ES-I3 (cell line): Measurements from ENCODE around the gene FER1L5.
A peak's percentile ranks its signal among the peaks of the same experiment; 100 is the strongest.

Source experiments
- H3K36me3 ChIP-seq: 2 replicates; pipeline ENCODE4 v1.6.1; 2013; ENCODE audit warnings: mild to moderate bottlenecking, low read length, control low read depth, moderate library complexity; ENCODE audit not compliant: insufficient read depth
- H3K4me1 ChIP-seq: 2 replicates; pipeline ENCODE4 v1.6.1; 2013; ENCODE audit warnings: mild to moderate bottlenecking, control low read depth, low read length; ENCODE audit not compliant: insufficient read depth
- H3K9ac ChIP-seq: 2 replicates; pipeline ENCODE4 v1.6.1; 2013; ENCODE audit warnings: low read depth, mild to moderate bottlenecking, low read length, moderate library complexity
- H3K9me3 ChIP-seq: 2 replicates; pipeline ENCODE4 v1.6.1; 2013; ENCODE audit warnings: mild to moderate bottlenecking, low read length, moderate library complexity; ENCODE audit not compliant: control insufficient read depth, insufficient read depth

FER1L5 gene

DNA sequence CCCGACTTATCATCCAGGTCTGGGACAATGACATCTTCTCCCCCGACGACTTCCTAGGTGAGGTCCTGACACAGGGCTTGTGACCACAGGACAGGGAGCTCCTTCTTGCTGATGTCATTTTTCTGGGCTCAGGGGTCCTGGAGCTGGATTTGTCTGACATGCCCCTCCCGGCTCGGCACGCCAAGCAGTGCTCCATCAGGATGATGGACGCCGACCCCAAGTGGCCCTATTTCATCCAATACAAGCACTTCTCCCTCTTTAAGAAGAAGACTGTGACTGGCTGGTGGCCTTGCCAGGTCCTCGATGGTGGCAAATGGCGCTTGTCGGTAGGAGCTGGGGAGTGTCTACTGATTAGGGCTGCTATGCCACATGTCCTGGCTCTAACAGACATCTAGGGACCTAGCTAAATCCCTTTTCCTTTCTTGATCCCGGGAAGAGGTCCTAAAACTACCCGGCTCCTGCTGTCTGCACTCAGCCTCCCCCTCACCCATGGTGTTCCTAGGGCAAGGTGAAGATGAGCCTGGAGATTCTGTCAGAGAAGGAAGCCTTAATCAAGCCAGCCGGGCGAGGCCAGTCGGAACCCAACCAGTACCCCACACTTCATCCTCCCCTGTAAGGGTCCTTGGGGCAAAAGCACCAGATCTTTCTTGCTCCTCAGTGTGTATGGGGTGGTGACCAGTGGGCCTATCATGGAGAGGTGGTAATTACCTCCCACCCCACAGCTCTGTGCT, 60.6 kb downstream of the FER1L5 start:
- Histone ChIP-seq H3K9me3 (no peaks in the 10 kb centered on the region), H3K36me3 (peaks cover 18% of the 10 kb centered on the region), H3K4me1 (no peaks in the 10 kb centered on the region), H3K9ac (no peak overlapping the region)

DNA sequence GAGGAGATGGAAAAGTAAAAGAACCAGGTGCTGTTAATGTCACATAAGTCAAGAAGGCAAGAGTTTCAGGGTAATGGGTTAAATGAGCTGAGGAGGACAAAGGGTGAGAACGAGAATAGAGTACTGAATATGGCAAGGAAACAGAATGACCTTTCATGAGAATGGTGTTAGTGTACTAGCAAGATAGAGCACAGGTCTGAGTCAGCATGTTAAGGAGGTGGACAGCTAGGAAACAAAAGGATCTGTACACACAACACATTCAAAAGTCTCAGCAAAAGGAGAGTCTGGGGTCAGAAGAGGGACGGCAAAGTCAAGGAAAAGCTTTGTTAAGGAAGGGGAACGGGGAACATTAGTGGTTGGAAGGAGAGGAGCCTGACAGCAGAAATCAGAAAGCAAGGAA, 68.4 kb downstream of the FER1L5 start:
- no peaks in the 10 kb centered on the region for H3K4me1 ChIP-seq
- peaks cover 34% of the 10 kb centered on the region for H3K36me3 ChIP-seq
- no peak overlapping the region for H3K9ac ChIP-seq
- H3K9me3 ChIP-seq: no peaks in the 10 kb centered on the region

DNA sequence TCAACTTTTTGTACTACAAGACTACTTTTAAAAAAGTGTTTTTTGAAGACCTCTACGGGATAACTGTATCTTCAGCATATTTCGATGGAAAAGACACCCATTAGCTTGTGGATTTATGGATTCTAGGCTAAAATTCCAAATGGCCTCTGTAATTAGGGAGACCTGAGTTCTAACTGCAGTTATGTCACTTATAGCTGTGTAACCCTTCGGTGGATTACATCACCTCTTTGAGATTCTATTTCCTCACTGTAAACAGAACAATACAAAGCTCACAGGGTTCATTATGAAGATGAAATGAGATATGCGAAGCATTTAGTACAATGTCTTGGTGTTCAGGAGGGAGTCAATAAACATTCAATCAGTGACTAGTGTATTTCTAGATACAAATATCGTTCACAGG, 73.1 kb downstream of the FER1L5 start:
- no peaks in the 10 kb centered on the region for H3K4me1 ChIP-seq
- peaks cover 2% of the 10 kb centered on the region; the same call in 1 of the 2 replicates for H3K9me3 ChIP-seq
- H3K9ac ChIP-seq: no peak overlapping the region
- H3K36me3 ChIP-seq: peaks cover 15% of the 10 kb centered on the region

DNA sequence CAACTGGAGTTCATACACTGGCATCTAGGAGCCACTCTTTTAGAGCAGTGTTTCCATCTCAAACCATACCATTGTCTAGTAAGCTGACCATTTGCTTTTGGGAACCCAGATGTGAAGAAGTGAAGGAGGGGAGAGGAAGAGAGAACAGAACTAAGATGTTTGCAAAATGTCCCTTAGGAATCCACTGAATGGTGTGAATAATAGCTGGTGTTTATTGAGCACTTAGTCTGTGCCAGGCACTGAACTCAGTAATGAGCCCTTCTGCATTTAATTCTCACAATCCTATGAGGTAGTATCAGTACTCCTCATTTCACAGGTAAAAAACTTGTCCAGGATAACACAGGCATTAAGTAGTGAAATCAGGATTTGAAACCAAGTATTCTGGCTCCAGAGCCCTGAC, 73.8 kb downstream of the FER1L5 start:
- H3K9ac ChIP-seq: no peak overlapping the region
- peaks cover 2% of the 10 kb centered on the region; the same call in 1 of the 2 replicates for H3K9me3 ChIP-seq
- H3K36me3 ChIP-seq: peaks cover 9% of the 10 kb centered on the region
- H3K4me1 ChIP-seq: no peaks in the 10 kb centered on the region

DNA sequence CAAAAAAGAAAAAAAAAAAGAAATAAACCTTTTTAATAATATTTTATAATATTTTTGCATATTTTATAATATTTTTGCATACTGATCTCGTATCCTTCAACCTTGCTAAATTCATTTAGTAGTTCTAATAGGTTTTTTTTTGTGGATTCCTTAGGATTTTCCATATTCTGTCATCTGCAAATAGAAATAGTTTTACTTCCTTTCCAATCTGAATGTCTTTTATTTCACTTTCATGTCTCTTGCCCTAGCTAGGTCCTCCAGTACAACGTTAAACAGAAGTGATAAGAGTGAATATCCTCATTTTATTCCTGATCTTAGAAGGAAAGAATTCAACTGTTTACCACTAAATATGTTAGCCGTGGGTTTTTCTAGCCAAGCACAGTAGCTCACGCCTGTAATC, 83.6 kb downstream of the FER1L5 start:
- Histone ChIP-seq H3K9ac (no peak overlapping the region), H3K9me3 (no peaks in the 10 kb centered on the region), H3K36me3 (peaks cover 9% of the 10 kb centered on the region), H3K4me1 (no peaks in the 10 kb centered on the region)

GRCh38 chr2:96727431-96727830, 84.9 kb downstream of the FER1L5 start:
- Histone ChIP-seq H3K4me1 (no peaks in the 10 kb centered on the region), H3K9ac (no peak overlapping the region), H3K9me3 (no peaks in the 10 kb centered on the region), H3K36me3 (peaks cover 9% of the 10 kb centered on the region)

DNA sequence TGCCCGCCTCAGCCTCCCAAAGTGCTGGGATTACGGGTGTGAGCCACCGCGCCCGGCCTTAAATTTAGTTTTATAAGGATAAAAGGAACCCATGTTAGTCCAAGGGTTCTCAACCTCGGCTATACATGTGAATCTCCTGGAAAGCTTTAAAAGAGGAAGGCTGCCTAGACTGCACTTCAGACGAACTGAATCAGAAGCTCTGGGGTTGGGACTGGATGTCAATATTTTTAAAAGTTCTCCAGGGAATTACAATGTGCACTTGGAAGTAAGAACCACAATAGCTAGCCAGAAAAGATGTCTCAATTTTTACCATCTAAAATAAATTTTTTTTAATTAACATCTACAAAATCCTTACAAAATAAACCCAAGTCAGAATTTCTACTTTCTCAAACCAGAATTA, 87.2 kb downstream of the FER1L5 start:
- peaks cover 19% of the 10 kb centered on the region for H3K36me3 ChIP-seq

GRCh38 chr2:96730212-96730611, 87.6 kb downstream of the FER1L5 start:
- Histone ChIP-seq H3K9ac (no peak overlapping the region), H3K36me3 (peaks cover 19% of the 10 kb centered on the region), H3K9me3 (no peaks in the 10 kb centered on the region), H3K4me1 (no peaks in the 10 kb centered on the region)

More for the DNA sequence above, 87.2 kb downstream of the FER1L5 start:
- Histone ChIP-seq H3K9me3 (no peaks in the 10 kb centered on the region), H3K4me1 (no peaks in the 10 kb centered on the region), H3K9ac (no peak overlapping the region)

- Histone ChIP-seq H3K4me1 (no peaks in the 10 kb centered on the region), H3K9ac (no peak overlapping the region), H3K9me3 (no peaks in the 10 kb centered on the region), H3K36me3 (peaks cover 17% of the 10 kb centered on the region)
Measured at GRCh38 chr2:96733931-96734330, 91.4 kb downstream of the FER1L5 start.

DNA sequence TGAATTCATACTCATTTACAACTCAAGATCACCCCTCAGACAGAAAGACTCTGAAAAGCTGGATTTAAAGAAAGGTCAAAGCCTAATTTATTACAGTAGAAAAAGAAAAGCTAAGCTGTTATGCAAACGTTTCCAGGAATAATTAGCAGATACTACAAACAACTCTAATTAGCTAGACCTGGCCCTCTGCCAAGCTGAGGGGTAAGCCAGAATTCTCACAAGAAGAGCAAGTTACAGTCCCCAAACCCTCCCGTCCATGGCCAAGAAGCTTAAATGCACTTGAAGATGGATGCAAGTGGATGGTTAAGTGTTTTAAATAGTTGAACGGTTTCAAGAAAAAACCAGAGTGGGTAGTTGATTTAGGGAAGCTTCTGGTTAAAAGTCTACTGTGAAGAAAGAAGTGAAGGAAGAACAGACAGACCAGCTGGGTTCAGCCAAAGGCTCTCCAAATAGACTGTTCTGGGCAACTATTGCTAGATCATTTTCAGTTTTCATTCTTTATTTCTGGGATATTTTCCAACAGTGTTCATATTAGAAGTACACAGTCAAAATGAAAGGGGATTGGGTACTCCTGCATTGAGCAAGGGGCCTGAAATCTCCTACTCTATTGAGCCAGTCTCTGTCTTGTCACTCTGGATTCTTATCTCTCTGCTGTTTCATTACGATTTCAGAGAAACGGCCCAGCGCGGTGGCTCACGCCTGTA, 92.5 kb downstream of the FER1L5 start:
- Histone ChIP-seq H3K4me1 (no peaks in the 10 kb centered on the region), H3K9ac (no peak overlapping the region), H3K36me3 (peaks cover 17% of the 10 kb centered on the region), H3K9me3 (no peaks in the 10 kb centered on the region)

DNA sequence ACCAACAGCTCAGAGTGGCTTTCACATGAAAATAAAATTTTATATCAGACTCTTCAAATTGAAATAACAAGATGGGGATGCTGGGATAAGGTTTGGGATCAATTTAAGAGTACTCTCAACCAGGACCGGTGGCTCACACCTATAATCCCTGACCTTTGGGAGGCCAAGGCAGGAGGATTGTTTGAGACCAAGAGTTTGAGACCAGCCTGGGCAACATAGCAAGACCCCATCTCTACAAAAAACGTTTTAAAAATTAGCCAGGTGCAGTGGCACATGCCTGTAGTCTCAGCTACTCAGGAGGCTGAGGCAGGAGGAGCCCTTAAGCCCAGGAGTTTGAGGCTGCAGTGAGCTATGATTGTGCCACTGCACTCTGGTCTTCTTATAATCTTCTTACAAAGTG, 94.7 kb downstream of the FER1L5 start:
- no peak overlapping the region for H3K9ac ChIP-seq
- no peaks in the 10 kb centered on the region for H3K9me3 ChIP-seq
- H3K36me3 ChIP-seq: peaks cover 17% of the 10 kb centered on the region
- H3K4me1 ChIP-seq: no peaks in the 10 kb centered on the region

- no peaks in the 10 kb centered on the region for H3K9me3 ChIP-seq
- H3K9ac ChIP-seq: no peak overlapping the region
- H3K4me1 ChIP-seq: no peaks in the 10 kb centered on the region
- peaks cover 17% of the 10 kb centered on the region for H3K36me3 ChIP-seq
Measured at GRCh38 chr2:96737831-96738230, 95.3 kb downstream of the FER1L5 start.

GRCh38 chr2:96739076-96739632, 96.6 kb downstream of the FER1L5 start:
- H3K36me3 ChIP-seq: peaks cover 6% of the 10 kb centered on the region
- H3K4me1 ChIP-seq: no peaks in the 10 kb centered on the region
- no peaks in the 10 kb centered on the region for H3K9me3 ChIP-seq
- peak overlapping the region; percentile 89 for H3K9ac ChIP-seq

DNA sequence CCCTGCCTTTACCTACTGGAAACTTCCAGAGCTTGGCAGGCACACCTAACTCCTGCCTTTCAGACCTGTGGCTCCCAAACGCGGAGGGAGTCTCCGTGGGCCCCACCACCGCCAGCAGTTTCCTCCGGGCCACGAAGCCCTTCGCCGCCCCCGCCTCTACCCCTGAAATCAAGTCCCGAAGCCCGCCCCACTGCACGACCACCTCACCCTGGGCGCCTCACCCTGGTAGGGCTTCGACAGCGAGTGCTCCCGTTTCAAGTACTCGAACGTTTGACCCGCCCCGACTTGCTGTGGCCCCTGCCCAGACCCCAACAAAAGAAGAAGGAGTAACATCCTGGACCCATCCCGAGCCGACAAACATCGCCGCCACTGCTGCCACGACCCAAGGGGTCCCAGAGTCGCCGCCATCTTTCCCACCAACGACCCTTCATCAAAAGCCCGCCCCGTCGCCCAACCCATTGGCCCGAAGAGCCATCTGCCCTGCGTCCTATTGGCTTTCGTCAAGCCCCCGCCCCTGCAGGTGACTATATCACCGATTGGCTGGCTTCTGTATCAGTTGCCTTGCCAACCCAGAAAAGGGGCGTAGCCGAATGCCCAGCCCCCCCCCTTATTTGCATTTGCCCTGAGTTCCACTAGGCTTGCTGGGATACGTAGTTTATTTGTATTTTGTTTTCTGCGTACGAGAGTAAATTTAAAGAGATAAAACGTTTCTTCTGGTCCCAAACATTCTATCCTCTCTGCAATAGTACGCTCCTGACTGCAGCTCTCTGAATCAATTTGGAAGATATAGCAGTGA, 97.3 kb downstream of the FER1L5 start, which contains the start of gene LMAN2L:
Gene LMAN2L (minus strand): TSS at position 432 of the 796 bp plus-strand sequence. CDS start 24 bp downstream, at position 408.
- no peaks in the 10 kb centered on the region for H3K9me3 ChIP-seq
- H3K9ac ChIP-seq: peak within 1 kb of the TSS; percentile 89
- H3K36me3 ChIP-seq: peaks cover 6% of the 10 kb centered on the region
- H3K4me1 ChIP-seq: no peaks in the 10 kb centered on the region
